IPS DF 4.7 (cell line): Measurements from ENCODE around the gene FRY.

ENCODE experiments used
- DNase-seq: peaks from one replicate; pipeline ENCODE4 v3.0.0-alpha.2; 2013; ENCODE audit warnings: low spot score; ENCODE audit errors: extremely low read depth

Gene FRY

DNA sequence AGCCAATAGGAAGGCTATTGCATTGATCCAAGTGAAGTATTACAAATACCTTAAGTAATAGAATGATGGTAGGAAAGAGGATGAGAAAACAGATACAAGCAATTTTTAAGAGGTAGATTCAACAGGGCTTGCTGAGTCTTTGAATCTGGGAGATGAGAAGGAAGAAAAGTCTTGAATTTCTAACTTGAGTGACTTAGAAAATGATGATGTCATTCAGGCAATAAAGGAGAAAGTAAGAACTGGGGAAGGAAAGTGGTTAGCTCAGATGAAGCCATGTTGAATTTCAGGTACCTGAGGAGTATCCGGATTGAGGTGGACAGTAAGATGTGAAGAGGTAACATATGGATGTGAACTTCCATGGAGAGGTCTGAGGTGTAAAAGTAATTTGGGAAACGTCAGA is 15.5 kb upstream of the FRY start:
- no peak for DNase-seq

DNA sequence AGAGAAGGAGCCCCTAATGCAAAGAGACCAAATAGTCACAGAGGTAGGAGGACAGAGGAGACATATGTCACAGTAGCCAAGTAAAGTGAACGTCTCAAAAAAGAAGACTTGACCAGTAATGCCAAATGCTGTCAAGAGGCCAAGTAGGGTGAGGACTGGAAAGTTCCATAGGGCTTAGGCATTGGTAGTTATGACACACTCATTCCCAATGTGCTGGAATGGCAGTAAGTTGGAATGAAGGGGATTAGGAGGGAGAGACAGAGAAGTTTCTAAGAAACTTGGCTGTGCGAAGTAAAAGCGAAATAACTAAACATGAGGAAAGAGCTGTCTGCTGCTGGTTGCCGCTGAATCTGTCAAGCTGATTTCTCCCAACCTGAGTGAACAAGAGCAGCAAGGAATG is 14.9 kb upstream of the FRY start:
- no peak for DNase-seq

DNA sequence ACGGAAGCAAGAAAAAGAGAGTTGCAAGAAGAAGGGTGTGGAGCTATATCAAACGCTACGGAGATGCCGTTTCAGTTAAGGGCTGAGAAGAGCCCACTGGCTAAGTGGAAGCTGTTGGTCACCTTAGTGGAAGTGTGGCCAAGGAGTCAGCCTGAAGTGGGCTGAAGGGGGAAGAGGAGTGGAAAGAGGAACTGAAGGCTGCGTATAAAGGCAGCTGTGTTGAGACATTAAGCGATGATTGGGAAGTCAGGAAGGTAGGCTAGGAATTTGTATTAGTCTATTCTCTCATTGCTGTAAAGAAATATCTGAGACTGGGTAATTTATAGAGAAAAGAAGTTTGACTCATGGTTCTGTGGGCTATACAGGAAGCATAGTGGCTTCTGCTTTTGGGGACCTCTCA is 14.1 kb upstream of the FRY start:
- DNase-seq: no peak

DNA sequence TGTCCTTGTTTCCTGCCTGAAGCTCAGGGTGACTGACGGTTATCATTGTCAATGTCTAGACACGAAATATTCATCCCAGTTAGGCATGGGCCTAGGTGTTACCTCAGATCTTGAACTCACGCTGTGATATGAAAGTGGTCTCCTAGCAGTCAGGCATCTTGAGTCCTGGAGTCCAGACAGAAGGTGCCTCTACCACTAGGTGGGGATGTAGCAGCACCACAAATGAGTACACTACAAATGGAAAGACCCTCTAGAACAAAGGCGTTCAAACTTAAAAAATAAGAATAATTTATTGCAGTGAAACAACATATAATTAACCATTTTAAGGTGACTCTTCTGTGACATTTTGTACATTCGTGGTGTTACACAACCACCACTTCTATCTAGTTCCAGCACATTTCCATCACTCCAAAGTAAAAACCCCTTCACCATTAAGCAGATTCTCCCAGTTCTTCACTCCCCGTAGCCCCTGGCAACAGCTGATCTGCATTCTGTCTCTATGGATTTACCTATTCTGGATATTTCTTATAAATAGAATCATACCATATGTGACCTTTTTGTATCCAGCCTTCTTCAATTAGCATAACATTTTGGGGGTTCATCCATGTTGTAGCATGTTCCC is 11.9 kb upstream of the FRY start:
- DNase-seq: no peak

DNA sequence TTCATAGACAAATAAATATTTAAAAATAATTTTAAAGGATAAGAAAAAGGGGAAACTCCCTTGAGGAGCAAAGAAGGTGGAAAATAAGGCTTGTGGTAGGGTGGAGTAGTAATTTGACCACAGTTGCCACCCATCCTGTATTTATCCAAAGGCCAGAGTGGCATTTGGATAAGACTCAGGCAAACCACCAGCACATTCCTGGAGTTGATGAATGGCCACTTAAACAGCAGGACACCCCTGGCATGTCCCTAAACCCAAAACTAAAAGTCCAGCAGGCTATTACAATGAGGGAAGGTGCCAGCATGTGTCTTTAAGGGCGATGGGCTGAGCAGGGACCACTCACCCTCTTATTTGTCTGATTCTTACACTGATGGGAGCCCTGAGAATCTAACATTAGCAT is 9.8 kb upstream of the FRY start:
- no peak for DNase-seq

DNA sequence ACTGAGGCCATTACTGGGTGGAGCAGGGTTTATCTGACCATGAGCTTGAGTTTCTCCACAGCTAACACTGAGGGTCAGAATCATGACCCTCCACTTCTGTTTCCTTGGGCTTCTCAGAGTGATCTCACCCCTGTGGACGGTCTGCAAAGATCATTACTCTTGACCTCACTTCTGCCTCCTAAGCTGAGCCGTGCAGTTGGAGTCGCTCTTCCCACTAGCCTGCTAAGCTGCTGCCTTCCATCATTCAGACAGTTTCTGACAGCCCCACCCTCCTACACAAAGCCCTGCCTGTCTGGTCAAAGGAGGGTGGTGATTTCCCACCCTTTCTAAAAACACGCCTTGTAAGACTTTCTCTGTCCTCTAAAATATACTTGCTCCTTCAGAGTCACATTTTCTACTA is 9.3 kb upstream of the FRY start:
- DNase-seq: no peak

DNA sequence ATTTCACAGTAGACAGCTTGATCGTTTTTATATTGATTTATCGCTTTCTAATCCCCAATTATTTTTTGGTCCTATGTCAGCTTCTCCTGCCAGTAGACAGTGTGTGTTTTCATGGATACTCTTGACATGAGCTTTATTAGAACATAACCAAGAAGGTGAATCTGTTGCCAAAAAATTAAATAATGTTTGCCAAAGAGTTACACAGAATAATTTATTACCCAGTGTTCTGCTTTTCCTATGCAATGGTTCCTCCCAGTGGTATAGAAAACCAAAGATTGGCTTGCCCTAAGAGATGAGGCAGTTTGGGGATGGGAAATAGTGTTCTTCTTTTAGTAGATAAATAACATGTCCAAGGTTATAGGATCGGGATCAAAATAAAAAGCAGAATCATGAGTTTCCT is 8.5 kb upstream of the FRY start:
- DNase-seq: no peak

DNA sequence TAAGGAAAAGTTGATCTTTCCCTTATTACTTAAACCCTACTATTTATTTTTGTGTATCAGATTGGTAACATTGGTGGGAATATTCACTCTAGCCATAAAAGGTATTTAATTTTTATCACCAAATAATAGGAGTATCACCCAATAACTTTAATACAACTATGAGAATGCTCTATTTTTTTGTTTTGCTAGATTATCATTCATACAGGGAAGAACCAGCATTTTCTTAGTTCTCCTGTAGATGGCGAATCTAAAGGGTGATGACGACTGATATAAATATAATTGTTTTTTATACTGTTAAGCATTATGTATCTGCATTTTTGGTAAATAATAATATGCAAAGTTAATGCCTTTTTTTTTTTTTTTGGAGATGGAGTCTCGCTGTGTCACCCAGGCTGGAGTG is 7.9 kb upstream of the FRY start:
- DNase-seq: no peak

DNA sequence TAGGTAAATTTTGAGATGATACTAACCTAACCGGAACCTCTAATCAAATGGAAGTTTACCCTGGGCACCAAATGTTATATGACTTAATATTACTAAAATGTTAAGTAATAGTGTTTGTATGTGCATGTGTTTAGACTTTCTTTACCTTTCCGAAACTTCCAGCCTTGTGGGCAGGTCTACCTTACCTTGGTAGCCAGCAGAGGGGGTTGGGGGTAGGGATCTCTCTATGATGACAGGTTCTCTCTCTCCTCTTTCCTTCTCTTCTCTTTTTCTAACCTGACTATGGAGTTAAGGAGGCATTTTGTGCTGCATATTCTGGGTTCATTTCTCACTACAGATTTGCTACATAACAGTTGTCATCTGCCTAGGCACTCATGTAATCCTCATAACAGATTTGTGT is 6.8 kb upstream of the FRY start:
- DNase-seq: no peak

DNA sequence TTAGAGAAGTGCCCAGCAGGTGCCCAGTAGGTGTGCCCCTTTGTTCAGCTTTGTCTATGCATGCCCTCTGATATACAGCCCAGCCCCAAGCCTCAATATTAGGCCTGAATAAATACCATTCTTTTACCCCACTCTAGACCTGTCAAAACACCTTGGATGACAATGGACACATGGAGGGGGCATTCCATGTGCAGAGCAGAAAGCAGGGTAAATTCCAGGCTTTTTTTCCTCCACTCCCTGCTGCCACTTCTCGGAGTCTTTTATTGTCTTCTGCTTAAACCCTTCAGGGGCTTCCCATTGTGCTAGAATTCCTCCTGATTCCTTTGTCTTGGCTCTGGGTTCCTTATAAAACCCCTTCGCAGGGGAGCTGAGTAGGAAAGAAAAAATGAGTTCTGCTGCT is 5.8 kb upstream of the FRY start:
- no peak for DNase-seq

DNA sequence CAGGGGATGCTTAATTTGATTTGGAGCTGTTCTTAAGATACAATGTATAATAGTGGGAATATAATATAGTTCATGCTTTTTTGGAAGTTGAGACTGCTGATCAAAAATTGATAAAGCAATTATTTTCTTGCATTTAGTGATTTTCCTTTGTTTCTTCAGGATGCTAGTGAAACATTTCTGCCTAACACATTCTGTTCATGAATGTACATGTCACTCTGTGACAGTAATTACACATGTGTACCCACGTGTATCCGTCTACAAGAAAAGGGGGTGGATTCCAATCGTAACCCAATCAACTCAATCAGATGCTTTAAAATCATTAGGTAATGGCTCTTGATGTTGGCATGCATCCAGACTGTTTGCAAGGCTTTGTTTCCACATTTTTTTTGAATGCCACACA is 5.0 kb upstream of the FRY start:
- DNase-seq: no peak

DNA sequence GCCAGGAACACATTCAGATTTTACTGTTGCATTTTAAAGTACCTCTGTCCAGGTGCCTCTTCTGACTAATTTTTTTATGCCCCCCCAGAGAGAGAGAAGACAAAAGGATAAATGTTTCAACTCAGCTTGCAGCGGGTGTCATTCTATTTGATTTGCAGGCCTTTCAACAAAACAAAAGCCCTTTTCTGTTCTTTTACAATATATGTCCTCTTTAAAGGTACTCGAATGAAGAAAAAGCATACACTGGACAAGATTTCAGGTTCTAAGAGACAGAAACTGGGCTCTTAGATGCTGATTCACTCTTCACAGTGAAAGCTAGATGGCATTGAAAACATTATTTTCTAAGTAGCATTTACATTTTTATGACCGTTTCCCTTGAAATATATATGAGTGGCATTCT is 2.9 kb upstream of the FRY start:
- DNase-seq: no peak

DNA sequence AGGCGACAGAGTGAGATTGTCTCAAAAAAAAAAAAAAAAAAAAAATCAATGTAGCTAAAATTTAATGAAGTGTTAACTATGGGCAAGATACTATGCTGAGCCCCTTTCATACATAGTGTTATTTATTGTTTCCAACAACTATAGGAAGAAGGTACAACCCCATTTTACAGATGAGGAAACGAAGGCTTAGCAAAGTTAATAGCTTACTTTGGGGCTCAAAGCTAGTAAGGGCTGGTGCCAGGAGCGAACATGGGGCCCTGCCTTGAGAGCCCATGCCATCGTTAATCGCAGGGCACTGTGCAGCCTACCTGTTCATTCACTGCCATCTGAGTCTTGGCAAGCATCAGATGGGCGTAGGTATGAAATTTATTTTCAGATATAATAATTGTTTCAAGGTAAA is 1.9 kb upstream of the FRY start:
- DNase-seq: no peak

DNA sequence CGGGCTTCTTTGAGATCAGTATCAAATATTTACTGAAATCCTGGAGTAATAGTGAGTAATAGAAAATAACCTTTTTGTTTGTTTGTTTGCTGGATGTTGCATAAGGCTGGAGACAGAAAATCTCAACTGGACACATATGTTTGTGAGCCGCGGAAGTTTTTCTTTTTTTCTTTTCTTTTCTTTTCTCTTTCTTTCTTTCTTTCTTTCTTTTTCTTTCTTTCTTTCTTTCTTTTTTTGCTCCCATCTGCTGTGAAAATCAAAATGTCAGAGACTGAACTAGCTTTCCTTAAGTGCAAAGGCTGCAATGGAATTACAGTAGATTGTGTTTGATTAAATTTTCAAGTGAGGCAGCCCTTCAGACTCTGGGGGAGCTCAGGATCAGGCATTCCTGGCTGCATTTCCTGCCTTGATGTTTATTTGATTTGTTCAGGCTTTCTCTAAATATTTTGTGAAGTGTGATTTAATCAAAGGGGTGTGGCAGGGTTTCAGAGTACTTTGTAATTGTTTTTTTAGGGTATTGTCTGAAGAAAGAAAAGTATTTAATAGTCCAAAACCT is 319 bp downstream of the FRY start:
- no peak for DNase-seq

DNA sequence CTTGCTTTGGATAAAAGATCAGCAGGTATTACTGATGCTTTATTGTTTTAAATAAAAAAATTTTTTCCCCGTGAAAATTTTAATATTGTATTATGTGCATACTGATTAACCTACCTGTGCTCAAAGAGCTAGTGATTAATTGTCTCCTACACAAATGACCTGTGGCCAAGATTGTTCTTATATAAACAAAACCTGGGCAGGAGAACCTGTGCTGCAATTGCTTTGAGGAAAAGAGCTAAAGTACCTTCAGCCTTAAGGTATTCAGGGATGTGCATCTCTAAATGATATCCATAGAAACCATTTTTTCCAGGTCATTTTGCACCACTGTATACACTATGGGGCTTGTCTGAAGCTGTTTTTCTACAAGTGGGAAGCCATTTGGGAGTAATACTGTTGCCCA is 1.2 kb downstream of the FRY start:
- DNase-seq: no peak

DNA sequence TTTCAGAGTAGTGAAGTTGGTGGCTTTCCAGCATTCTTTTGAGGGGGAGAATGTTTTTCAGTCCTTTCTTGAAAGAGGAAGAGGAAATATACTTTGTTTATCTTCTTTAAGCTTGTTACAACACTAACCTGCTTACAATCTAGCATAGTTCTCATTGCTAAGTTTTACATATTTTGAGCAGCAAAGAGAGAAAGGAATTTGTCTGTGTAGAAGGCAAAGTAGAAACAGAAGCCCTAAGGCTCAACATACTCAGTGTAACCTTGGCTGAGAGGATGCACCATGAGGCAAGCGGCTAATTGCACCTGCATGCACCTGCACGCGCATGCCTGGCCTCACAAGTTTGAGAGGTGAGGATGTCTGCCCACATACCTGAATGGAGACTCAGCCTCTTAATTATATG is 2.2 kb downstream of the FRY start:
- DNase-seq: no peak

DNA sequence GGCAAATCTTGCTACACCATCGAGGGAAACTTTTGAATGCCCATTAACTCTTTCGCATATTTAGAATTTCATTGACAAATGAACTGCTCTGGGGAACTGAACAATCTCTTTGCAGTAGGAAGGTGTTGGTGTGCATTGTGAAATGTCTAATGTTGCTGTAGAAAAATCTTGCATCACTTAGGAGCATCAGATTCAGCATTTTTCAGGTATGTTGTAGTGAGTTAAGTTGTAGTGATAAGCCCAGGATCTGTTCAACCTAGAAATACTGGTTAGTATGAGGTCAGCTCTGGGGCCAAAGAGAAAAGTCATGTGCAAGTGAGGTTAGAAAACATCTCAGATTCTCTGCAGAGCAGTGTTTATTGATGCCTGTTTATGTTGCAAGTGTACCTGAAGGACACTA is 4.1 kb downstream of the FRY start:
- no peak for DNase-seq

DNA sequence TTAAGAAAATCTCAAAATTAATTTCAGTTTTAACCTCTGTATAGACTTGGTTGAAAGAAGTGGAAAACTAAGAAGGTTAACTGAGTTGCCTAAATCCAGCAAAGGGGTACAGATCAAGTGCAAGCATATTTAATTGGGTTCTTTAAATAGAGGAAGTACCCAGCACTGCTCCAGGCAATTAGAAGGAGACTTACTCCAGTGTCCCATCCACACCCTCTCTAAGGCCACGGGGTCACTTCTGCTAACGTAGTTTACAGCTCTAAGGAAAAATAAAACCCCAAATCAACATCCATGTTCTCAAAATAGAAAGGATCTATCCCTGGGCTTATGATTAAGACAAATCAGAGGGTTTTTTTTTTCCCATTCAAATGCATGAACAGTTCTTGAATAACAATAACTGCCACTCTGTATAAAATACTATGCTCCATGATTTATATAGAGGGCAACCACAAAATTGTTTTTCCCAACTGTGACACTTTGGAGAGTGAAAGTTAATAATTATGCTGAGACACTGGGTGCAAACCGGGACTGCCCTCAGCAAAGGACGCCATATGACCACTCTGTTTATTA is 4.6 kb downstream of the FRY start:
- DNase-seq: no peak

DNA sequence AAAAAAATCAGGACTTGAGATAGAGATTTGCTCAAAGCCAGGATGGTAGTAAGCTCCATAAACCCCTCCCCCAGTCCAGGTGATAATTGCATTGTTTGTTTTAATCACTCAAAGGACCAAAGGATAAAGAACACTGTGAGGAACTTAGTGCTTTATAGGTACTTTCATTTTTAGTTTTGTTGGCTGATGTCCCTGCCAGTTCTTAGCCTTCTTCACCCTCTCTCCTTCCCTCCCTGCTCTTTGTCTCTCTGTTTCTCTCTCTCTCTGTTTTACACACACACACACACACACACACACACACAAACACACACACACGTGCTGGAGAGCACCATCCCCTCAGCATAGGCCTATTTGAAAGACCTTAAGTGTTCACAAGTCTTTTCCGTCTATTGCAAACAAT is 5.2 kb downstream of the FRY start:
- no peak for DNase-seq

DNA sequence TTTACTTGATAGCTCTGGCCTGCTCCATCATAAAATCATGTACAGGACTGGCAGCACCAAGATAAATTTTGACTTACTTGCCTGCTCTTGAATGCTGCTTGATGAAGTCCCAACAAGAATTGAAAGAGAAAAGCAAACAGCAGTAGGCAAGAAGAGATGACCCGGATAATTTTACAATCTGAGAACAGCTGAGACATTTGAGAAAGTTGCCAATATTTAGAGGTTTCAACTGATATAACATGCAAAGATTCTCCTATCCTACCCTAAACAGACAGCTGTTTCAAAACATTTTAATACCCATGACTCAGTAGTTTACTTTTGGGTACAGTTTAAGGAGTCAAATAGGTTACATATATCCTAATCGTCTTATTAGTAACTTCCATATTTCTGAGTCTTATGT is 5.9 kb downstream of the FRY start:
- DNase-seq: no peak

DNA sequence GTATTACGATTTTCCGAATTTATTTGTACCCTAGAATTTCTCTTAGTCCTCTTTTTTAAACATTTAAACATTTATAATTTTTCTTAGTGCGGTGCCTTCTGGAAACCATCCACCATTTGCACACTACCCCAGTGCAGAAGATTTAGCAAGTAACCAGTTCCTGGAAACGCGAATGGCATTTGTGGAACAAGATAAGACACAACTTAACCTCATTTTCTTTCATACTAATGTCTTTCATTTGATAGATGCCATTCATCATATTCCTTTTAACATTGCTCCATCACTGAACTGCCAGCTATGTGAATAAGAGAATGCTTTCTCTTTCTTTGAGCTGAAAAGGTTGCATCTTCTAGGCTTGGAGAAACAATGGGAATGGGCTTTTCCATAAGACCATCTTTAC is 6.8 kb downstream of the FRY start:
- DNase-seq: no peak

DNA sequence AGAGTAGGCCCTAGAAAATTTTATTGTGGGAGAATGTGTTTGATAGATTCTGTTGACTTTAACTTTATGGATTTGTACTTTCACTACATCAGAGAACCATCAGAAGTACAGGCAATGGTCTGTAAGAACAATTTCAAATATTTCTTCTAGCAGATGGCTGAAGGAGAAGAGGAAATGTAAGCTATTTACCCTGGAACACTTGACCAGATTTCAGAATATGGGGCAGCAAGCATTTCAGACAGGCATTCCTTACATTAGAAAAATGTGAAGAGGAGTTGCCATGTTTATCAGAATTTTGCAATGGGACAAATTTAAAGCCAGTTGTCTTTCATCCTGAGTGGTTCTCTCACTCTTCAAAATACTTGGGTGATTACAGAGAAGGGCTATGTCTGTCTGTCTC is 7.5 kb downstream of the FRY start:
- DNase-seq: no peak

DNA sequence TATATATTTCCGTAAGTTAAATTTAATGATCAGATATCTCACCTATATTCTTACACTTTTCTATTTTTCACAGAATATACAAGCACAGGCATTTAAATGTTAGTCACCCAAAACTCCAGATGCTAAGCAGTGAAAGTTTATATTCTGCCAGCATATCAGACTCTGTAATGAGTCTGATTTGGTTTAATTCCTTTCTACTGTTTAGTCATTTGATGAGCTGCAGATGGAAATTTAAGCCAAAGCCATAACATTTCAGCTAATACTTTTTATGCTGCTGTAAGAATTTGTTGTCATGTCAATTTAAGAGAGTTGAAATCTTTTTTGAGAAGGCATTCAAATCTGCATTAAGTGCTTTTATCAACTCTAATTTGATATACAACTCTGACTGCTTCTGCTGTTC is 8.0 kb downstream of the FRY start:
- no peak for DNase-seq
